ENCODE measurements around the gene RAB29.

RAB29 gene

GRCh38 chr1:205794011-205794730 is 18.9 kb upstream of the RAB29 start:
- DNase-seq = no peak

GRCh38 chr1:205792961-205793673 is 17.8 kb upstream of the RAB29 start:
- no peak for DNase-seq

- no peak for DNase-seq
Observed at GRCh38 chr1:205792481-205792881, 17.2 kb upstream of the RAB29 start.

- peak; percentile 24 for DNase-seq
Observed at GRCh38 chr1:205791568-205792180, 16.4 kb upstream of the RAB29 start.

GRCh38 chr1:205787287-205787916 is 12.1 kb upstream of the RAB29 start:
- DNase-seq = no peak

- DNase-seq = no peak
Observed at GRCh38 chr1:205786601-205787000, 11.3 kb upstream of the RAB29 start.

GRCh38 chr1:205785446-205785845 is 10.2 kb upstream of the RAB29 start:
- DNase-seq = no peak

- DNase-seq = no peak
Observed at GRCh38 chr1:205783904-205784303, 8.6 kb upstream of the RAB29 start.

- no peak for DNase-seq
Observed at GRCh38 chr1:205783433-205783795, 8.1 kb upstream of the RAB29 start.

GRCh38 chr1:205782627-205783432 is 7.5 kb upstream of the RAB29 start:
- no peak for DNase-seq

GRCh38 chr1:205780335-205780734 is 5.1 kb upstream of the RAB29 start:
- DNase-seq = no peak

- DNase-seq = no peak
Observed at GRCh38 chr1:205777994-205778393, 2.7 kb upstream of the RAB29 start.

GRCh38 chr1:205775717-205776056 is 405 bp upstream of the RAB29 start:
- DNase-seq = no peak

- DNase-seq = no peak
Observed at GRCh38 chr1:205774198-205775014, 876 bp downstream of the RAB29 start.

GRCh38 chr1:205772607-205773032 is 2.7 kb downstream of the RAB29 start:
- no peak for DNase-seq

- DNase-seq = no peak
Observed at GRCh38 chr1:205770618-205771017, 4.7 kb downstream of the RAB29 start.

- DNase-seq = no peak
Observed at GRCh38 chr1:205769641-205770365, 5.5 kb downstream of the RAB29 start.

- DNase-seq = no peak
Observed at GRCh38 chr1:205767248-205767647, 8.0 kb downstream of the RAB29 start.

GRCh38 chr1:205766570-205766969 is 8.7 kb downstream of the RAB29 start:
- DNase-seq = no peak

- DNase-seq = no peak
Observed at GRCh38 chr1:205766038-205766437, 9.2 kb downstream of the RAB29 start.

- no peak for DNase-seq
Observed at GRCh38 chr1:205764578-205764977, 10.7 kb downstream of the RAB29 start.

Measured in COR-L47 (cell line).